Central memory CD4-positive, alpha-beta T cell (primary cell): Measurements from ENCODE around the gene LYZL2.

Experiments used
- DNase-seq: peaks from one replicate; pipeline ENCODE4 v3.0.0; 2022

The LYZL2 gene

DNA sequence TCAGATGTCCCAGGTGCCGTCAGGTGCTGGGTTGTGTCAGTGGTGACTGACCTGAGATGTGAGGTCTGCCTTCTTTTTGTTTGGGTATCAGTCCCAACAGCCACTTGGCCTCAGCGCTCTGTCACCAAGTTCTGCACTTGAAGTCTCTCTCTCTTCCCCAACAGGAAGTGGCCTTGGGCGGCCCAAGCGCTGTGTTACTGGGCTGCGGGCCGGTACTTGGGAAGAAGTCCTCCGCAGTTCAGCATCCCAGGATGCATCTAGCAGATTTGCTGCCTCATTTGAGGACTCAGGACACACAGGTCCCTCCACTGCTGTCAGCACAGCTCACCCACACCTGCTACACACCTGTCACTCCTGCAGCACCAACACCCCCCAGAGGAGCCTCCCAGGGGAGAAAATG, 40.1 kb downstream of the LYZL2 start:
- DNase-seq = no peak

DNA sequence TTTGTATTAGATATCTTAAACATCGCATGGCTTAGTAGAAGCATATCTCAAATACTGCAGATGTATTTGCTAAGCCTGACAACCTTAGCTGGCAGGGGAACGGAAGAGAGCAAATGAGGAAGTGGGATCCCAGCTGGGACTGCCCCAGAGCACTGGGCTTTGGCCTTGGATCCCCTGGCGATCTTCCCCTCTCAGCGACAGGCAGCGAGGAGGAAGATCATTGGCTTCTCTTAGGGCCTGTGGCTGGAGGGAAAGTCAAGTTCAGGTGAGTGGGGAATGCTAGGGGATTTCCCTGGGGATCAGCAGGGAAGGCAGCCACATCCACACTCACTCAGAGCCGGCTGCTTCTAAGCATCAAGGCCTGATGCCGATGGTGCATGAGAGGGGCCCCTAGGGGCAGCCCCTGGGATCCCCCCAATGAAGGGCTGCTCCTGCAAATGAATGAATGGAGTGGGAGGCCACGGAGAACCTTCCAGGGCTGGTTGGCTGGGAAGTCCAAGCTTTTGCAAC, 42.0 kb downstream of the LYZL2 start:
- DNase-seq = no peak

- no peak for DNase-seq
Observed at GRCh38 chr10:30586828-30587227, 42.7 kb downstream of the LYZL2 start.

GRCh38 chr10:30583778-30584415, 45.7 kb downstream of the LYZL2 start:
- DNase-seq = no peak

DNA sequence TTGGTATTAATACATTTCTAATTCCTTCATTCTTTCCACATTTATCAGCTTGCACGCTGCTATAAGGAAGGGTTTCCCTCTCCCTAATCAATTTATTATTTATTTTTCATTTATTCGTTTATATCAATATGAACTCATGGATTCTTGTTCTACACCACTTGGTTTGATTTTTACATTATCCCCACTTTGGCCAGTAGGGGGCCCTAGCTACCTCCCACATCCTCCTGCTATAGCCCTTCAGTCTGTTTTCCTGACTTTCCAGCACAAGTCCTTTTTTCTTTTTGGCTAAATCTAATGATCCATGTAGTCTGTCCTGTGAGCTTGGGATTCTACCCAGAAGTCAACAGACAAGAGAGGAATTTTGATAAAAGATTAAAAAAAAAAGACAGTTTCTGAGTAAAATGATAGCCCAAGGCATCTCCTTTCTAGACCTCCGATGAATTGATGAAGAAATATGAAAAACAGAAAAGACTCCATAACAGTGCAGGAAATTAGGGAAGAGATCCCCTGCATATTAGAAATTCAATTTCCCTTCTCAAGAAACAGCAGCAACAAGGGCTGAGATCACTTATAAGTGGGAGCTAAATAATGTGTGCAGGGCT, 47.7 kb downstream of the LYZL2 start:
- peak; percentile 8 for DNase-seq

DNA sequence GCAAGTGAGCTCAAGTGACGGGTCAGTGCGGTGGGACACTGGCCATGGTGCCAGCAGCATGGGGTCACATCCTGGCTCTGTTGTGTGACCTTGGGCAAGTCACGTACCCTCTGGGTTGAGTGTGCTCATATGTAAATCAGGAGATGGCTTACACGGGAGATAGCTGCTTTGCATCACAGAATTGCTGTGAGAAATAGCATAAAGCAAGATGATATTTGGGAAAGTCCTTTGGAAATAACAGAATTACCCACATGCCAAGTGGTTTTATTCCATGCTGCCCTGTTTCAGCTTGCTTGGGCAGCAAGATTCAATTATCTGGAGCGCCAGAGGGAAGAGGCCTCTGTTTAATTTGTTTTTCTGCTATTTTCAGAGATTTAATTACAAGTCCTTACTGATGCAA, 48.9 kb downstream of the LYZL2 start:
- DNase-seq = no peak

- no peak for DNase-seq
Observed at GRCh38 chr10:30580241-30580640, 49.3 kb downstream of the LYZL2 start.

DNA sequence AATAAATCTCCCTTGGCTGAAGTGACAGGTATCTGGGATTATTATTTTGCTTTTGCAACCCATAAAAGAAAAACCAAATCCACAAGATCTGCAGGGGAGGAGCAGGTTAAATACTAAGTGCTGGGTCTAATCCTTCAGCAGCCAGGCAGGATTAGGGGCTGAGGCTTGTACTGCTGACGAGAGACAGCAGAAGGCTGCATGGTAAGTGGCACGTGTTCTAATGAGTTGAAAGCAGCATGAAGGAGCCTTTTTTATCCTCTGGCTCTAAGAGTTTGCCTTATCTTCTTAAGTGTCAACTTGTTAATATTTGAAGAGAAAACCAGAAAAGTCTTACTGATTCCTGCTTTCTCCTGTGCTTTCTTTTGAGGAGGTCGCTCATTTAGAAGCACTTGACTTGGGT, 50.0 kb downstream of the LYZL2 start:
- DNase-seq = no peak

DNA sequence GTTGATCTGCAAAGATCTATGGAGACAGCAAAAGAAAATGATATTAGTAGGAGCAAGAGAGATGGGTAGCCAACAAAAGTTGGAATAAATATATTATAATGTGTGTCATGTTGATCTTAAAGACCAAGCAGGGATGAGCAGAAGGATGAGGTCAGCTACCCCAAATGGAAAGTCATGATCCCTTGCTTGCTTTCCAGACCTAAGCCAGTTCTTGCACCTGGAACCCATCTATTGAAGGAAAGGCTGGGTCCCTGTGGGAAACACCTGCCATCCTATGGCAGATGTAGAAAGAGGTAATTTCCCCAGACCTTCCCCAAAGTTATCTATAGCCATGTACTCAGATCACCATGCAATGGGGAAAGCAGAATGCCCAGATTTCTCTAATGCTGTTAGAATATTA, 52.5 kb downstream of the LYZL2 start:
- DNase-seq = no peak

DNA sequence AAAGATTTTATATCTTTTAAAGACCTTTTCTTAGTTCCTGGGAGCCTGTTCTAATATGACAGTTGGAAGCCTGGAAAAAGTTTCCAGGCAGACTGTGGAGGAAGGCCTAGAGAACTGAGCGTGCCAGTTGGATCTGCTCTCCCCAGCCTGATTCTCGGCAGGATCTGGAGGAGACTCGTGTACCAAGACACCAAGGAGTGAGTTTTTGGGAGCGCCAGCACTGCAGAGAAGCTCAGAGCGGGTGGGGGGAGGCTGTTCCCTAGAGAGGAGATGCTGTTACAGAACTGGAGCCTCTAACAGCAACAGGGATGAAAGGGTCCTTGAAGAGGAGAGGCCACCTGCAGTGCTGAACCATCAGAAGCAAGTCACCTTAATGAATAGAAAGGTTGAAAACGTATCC, 52.9 kb downstream of the LYZL2 start:
- DNase-seq = no peak

DNA sequence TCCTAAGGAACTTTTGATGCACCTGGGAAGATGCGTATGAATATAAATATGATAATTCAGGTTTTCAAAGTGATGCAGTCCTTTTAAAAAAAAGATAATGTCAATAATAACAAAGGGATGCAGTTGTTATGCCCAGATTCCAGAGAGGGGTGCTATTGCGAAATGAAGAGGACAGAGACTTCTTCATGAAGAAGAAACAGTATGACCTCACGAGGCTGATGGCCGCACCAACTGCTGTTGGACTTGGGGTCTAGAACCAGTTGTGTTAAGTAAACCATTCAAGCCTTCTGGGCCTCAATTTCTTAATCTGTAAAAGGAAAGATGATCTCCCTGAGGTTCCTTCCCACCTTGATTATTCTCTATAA, 55.1 kb downstream of the LYZL2 start:
- DNase-seq = no peak

DNA sequence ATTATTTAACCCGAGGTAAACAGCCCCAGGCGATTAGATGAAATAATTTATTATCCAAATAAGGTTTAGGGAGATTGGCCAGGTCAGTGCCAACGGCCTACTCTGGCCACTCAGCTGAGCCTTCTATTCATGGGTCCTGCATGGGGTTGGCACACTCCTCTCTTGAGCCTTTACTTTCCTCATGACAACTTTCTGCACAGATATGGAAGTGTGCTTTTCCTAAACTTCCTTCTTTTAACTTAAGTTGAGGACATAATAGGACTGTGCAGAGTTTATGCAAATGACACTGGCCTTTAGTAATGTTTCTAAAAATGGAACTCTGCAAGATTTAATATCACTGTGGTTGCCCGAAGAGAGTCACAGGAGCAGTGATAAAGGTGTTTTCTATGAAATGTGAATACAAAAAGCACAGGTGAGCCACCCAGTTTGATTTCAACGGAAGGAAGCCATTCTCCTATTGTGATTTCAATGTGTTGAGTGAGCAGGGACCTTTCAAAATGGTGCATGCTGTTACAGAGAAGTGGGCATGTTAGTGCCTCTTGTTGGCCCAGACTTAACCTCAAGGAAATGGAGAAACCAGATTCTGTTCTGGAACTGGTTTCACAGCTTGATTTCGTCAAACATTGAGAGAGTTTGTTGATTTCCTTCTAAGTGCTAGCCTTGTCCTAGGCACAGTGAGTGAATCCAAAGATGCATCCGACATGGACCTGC, 55.7 kb downstream of the LYZL2 start:
- no peak for DNase-seq

DNA sequence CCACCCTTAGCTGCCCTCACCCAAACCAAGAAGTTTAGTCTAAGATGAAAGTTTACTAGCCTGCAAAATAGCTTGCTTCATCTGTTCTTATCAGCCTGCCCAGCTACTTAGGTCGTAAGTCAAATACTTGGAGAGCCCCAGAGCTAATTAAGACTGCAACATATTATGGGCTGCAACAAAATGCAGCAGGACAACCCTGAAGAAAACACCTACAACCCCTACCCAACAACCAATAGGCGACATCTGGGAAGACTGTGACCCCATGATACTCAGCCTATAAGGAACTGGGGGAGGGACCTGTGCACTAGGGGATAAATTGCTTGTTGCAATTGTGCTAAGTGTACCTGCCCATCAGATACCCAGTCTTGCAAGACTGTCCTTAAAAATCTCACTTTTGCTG, 64.1 kb downstream of the LYZL2 start:
- DNase-seq = no peak

- DNase-seq = no peak
Observed at GRCh38 chr10:30562787-30563186, 66.8 kb downstream of the LYZL2 start.
